Memory B cell (primary cell): ENCODE data around the gene SRBD1.

Source experiments
- ATAC-seq: fragments of 150-1000 bp; cut with Tn5 transposase; 2 replicates; pipeline ENCODE4 v1.10.0; 2021; ENCODE audit warnings: low read depth, mild to moderate bottlenecking, moderate library complexity
- DNase-seq, 2 donors: peaks; one replicate each; pipeline ENCODE4 v3.0.0; 2022; ENCODE audit warnings: low spot score in 2 of 2
- H3K27ac Mint-ChIP-seq: one replicate; pipeline ENCODE4 v1.8.0; 2022; ENCODE audit warnings: mild to moderate bottlenecking, moderate library complexity, mixed read lengths
- H3K27me3 Mint-ChIP-seq: one replicate; pipeline ENCODE4 v1.8.0; 2022; ENCODE audit warnings: mixed read lengths
- H3K36me3 Mint-ChIP-seq: one replicate; pipeline ENCODE4 v1.8.0; 2022; ENCODE audit warnings: mild to moderate bottlenecking, mixed read lengths
- H3K4me1 Mint-ChIP-seq: one replicate; pipeline ENCODE4 v1.8.0; 2022; ENCODE audit warnings: mixed read lengths
- H3K4me3 Mint-ChIP-seq: one replicate; pipeline ENCODE4 v1.8.0; 2022; ENCODE audit warnings: mild to moderate bottlenecking, moderate library complexity, mixed read lengths
- H3K9me3 Mint-ChIP-seq: one replicate; pipeline ENCODE4 v1.8.0; 2022; ENCODE audit warnings: mixed read lengths

The SRBD1 gene

GRCh38 chr2:45380131-45380836, 230.8 kb downstream of the SRBD1 start:
- H3K9me3 Mint-ChIP-seq, result no peaks in the 10 kb centered on the region
- H3K27ac Mint-ChIP-seq, result no peak overlapping the region
- DNase-seq, result no peak
- H3K36me3 Mint-ChIP-seq, result no peaks in the 10 kb centered on the region
- H3K4me3 Mint-ChIP-seq, result no peak overlapping the region
- no peaks in the 10 kb centered on the region for H3K27me3 Mint-ChIP-seq
- ATAC-seq, result no peak
- no peaks in the 10 kb centered on the region for H3K4me1 Mint-ChIP-seq

DNA sequence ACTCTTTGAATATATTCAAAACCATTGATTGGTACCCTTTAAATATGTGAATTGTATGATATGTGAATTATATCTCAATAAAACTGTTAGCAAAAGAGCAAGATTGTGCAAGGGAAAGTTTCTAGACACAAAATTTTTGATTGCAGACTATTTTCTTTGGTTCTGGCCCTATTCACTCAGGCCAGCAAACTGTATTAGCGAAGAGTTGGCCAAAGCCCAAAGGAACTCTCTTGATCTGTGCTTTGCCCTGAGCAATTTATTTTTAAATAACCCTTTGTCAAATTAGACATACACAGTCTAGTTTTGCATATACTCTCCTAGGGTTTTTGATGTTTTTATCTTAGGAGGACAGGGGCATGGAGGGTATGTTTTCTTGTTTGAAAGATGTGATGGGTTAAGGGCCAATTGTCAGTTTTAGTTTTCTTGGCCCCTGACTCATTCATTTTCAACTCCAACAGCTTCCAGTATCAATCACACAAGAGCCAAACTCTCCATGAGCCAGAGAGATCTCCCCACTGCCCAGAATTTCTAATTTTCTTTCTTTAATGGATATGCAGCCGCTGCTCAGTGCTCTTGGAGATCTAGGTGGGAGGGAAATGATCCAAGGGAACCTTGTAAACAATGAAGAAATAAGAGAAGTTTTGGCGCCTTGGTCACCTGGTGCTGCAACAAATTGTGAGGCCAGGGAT, 231.5 kb downstream of the SRBD1 start:
- Mint-ChIP-seq H3K27me3 (no peaks in the 10 kb centered on the region), H3K27ac (no peak overlapping the region), H3K4me1 (no peaks in the 10 kb centered on the region), H3K9me3 (no peaks in the 10 kb centered on the region), H3K4me3 (no peak overlapping the region), H3K36me3 (no peaks in the 10 kb centered on the region)
- DNase-seq, result no peak
- ATAC-seq, result no peak

DNA sequence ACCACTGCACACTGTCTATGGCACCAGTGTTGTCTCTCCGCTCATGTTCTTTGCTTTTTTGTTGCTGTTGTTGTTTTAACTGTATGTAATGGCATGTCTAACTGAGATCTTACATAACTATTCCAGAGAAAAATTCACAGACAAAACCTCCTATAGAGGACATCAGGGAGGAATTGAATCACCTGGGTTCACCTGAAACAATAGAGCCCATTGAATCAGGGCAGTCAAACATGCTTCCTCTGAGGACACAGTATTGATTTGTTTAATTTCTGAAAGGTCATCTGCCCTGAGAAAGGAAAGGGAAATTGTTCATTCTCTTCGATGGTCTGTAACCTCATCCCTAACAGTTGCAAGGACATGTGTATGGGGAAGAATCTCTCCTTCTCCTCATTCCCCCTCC, 237.5 kb downstream of the SRBD1 start:
- H3K36me3 Mint-ChIP-seq, result no peaks in the 10 kb centered on the region
- no peaks in the 10 kb centered on the region for H3K27me3 Mint-ChIP-seq
- DNase-seq, result no peak
- H3K9me3 Mint-ChIP-seq, result no peaks in the 10 kb centered on the region
- ATAC-seq, result no peak
- no peaks in the 10 kb centered on the region for H3K4me1 Mint-ChIP-seq
- H3K27ac Mint-ChIP-seq, result no peak overlapping the region
- H3K4me3 Mint-ChIP-seq, result no peak overlapping the region

GRCh38 chr2:45370369-45370768, 240.7 kb downstream of the SRBD1 start:
- no peaks in the 10 kb centered on the region for H3K36me3 Mint-ChIP-seq
- DNase-seq, result no peak
- H3K27me3 Mint-ChIP-seq, result peaks cover 1% of the 10 kb centered on the region
- H3K4me1 Mint-ChIP-seq, result no peaks in the 10 kb centered on the region
- H3K4me3 Mint-ChIP-seq, result no peak overlapping the region
- ATAC-seq, result no peak
- no peaks in the 10 kb centered on the region for H3K9me3 Mint-ChIP-seq
- no peak overlapping the region for H3K27ac Mint-ChIP-seq

GRCh38 chr2:45368792-45369191, 242.3 kb downstream of the SRBD1 start:
- no peak overlapping the region for H3K27ac Mint-ChIP-seq
- H3K4me1 Mint-ChIP-seq, result no peaks in the 10 kb centered on the region
- H3K27me3 Mint-ChIP-seq, result peaks cover 1% of the 10 kb centered on the region
- DNase-seq, result no peak
- ATAC-seq, result no peak
- H3K36me3 Mint-ChIP-seq, result no peaks in the 10 kb centered on the region
- H3K9me3 Mint-ChIP-seq, result no peaks in the 10 kb centered on the region
- H3K4me3 Mint-ChIP-seq, result no peak overlapping the region

GRCh38 chr2:45361666-45362065, 249.4 kb downstream of the SRBD1 start:
- H3K36me3 Mint-ChIP-seq, result no peaks in the 10 kb centered on the region
- H3K27ac Mint-ChIP-seq, result no peak overlapping the region
- no peaks in the 10 kb centered on the region for H3K4me1 Mint-ChIP-seq
- no peak overlapping the region for H3K4me3 Mint-ChIP-seq
- no peaks in the 10 kb centered on the region for H3K9me3 Mint-ChIP-seq
- H3K27me3 Mint-ChIP-seq, result peaks cover 3% of the 10 kb centered on the region
- ATAC-seq (no peak), DNase-seq (no peak)

DNA sequence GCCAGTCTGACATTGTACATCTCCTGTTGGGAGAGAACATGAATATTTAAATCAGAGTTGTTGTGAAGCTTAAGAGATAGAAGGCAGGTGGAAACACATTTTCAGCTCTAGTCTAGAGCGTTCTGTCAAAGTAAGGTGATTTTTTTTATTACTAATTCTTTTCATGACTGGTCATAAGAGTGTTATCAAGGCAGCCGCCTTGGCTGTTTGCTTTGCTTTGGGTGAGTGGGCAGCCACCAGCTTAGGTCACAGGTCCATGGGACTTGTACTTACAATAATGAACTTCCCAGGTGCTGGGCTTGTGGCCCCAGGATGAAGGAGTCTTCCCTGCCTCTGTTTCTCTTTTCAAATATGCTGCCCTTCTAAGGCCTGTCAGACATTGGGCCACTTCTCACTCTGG, 256.3 kb downstream of the SRBD1 start:
- no peak overlapping the region for H3K4me3 Mint-ChIP-seq
- H3K27ac Mint-ChIP-seq, result no peak overlapping the region
- H3K4me1 Mint-ChIP-seq, result no peaks in the 10 kb centered on the region
- H3K36me3 Mint-ChIP-seq, result no peaks in the 10 kb centered on the region
- DNase-seq (no peak), ATAC-seq (no peak)
- H3K9me3 Mint-ChIP-seq, result no peaks in the 10 kb centered on the region
- H3K27me3 Mint-ChIP-seq, result peaks cover 6% of the 10 kb centered on the region

DNA sequence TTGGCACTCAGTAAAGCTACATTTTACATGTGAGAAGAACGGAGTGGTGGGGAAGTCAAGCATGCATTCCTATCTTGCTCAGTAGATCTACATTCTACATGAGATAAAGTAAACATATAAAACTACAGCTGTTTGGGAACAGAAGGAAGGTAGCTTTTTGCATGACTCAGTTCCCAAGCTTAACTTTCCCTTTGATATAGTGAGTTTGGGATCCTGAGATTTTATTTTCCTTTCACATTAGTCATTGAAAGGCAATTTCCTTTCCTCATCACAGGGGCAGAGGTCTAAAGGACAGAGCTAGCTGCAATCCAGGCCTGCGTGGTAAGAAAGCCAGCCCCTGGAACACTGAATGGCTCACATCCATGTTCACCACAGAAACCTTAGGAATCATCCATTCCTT, 257.2 kb downstream of the SRBD1 start:
- Mint-ChIP-seq H3K36me3 (no peaks in the 10 kb centered on the region), H3K27me3 (peaks cover 6% of the 10 kb centered on the region), H3K27ac (no peak overlapping the region), H3K4me3 (no peak overlapping the region), H3K4me1 (no peaks in the 10 kb centered on the region), H3K9me3 (no peaks in the 10 kb centered on the region)
- ATAC-seq (no peak), DNase-seq (no peak)

DNA sequence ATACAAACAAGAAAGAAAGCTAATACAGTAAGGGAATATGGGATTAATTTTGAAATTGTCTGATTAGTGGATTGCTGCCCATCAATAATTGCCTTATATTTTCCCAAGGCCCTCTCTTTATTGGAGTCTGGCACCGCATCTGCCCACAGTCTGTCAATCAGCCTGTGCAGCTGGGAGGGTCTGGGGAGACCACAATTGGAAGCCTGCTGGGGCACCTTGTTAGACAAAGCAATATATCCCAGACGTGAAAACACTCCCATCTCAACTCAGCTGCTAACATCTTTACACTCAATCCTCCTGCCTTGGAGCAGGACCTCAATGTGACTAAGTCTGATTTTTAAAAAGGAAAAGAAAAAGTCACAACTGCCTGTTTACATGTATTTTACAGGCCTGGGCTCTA, 258.6 kb downstream of the SRBD1 start:
- Mint-ChIP-seq H3K36me3 (no peaks in the 10 kb centered on the region), H3K27me3 (peaks cover 6% of the 10 kb centered on the region), H3K4me3 (no peak overlapping the region), H3K27ac (no peak overlapping the region), H3K4me1 (no peaks in the 10 kb centered on the region), H3K9me3 (no peaks in the 10 kb centered on the region)
- DNase-seq (no peak), ATAC-seq (no peak)

- Mint-ChIP-seq H3K4me1 (no peaks in the 10 kb centered on the region), H3K36me3 (no peaks in the 10 kb centered on the region), H3K27ac (no peak overlapping the region), H3K27me3 (peaks cover 10% of the 10 kb centered on the region), H3K4me3 (no peak overlapping the region), H3K9me3 (no peaks in the 10 kb centered on the region)
- ATAC-seq, result no peak
- DNase-seq, result no peak
Measured at GRCh38 chr2:45345331-45346234, 265.5 kb downstream of the SRBD1 start.

DNA sequence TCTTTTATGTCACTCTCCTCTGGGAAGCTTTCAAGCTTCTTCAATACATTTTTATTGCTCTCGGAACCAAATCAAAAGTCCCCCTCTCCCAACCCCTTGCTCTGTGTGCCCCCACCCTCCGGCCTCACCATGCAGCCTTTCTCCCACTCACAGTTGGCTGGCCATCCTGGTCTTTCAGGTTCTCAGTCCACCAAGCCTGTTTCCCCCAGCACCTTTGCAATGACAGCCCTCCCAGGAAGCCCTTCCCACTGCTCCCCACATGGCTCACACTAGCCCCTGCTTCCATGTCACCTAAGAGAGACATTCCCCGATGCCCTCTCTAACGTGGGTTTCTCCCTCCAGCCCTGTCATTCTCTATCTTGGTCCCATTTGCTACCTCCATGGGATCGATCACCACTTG, 266.6 kb downstream of the SRBD1 start:
- ATAC-seq, result no peak
- no peaks in the 10 kb centered on the region for H3K36me3 Mint-ChIP-seq
- H3K9me3 Mint-ChIP-seq, result no peaks in the 10 kb centered on the region
- peaks cover 10% of the 10 kb centered on the region for H3K27me3 Mint-ChIP-seq
- H3K27ac Mint-ChIP-seq, result no peak overlapping the region
- no peak overlapping the region for H3K4me3 Mint-ChIP-seq
- no peak for DNase-seq
- no peaks in the 10 kb centered on the region for H3K4me1 Mint-ChIP-seq

DNA sequence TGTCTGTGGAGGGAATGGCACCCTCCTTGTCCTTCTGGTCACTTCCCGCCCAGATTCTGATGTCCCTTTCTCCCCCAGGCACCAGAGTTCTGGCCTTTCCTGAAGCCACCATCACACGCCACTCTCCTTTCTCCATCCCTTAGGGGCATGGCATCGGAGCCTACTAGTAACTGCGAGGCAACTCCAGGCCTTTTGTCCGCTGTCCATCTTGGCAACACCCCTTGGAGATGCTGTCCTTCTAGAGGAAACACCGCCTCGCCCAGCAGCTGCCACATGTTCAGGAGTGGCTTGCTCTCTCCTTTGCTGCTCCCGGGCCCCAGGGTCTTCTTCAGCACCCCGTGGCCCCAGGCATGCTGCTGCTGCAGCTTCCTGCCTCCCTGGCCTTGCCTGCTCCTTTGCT, 267.0 kb downstream of the SRBD1 start:
- Mint-ChIP-seq H3K27me3 (peaks cover 10% of the 10 kb centered on the region), H3K9me3 (no peaks in the 10 kb centered on the region), H3K27ac (no peak overlapping the region), H3K36me3 (no peaks in the 10 kb centered on the region), H3K4me3 (no peak overlapping the region), H3K4me1 (no peaks in the 10 kb centered on the region)
- DNase-seq (no peak), ATAC-seq (no peak)

DNA sequence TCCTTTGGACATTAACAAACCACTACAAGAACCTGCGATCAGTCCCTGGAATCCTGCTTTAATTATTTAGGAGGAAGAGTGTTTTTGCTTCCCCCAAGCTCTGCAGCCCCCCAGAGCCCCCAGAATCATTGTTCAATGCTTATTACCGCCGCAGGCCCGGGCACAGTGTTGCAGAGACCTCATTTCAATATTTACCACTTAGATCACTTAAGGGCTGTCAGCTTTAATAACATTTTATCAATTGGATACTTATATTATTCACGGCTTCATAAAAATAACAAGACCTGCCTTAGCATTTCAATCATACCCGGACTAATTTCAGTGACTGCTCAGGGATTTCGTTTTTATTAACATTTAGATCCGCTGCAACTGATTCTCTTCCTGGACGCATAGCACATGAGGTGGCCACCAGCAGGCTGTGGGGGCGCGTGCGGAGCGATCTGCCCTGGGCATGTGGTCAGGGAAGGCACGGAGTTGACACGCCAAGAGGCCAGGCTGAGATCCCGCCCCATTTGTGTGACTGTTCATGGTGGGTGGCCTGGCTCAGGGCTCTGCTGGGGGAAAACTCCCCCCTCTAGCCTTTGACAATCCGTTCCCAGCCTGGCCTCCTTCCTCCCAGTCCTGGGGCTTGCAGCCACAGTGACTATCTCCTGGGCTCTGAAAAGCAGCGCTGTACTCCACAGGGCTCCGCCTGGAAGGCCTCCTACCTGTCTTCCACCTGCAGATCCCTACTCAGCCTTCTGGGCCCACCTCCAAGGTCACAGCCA, 267.6 kb downstream of the SRBD1 start:
- no peak overlapping the region for H3K27ac Mint-ChIP-seq
- H3K4me1 Mint-ChIP-seq, result no peaks in the 10 kb centered on the region
- H3K27me3 Mint-ChIP-seq, result peaks cover 10% of the 10 kb centered on the region
- H3K9me3 Mint-ChIP-seq, result no peaks in the 10 kb centered on the region
- no peak for DNase-seq
- no peak for ATAC-seq
- H3K4me3 Mint-ChIP-seq, result no peak overlapping the region
- H3K36me3 Mint-ChIP-seq, result no peaks in the 10 kb centered on the region

- H3K36me3 Mint-ChIP-seq, result no peaks in the 10 kb centered on the region
Measured at GRCh38 chr2:45340318-45340717, 270.7 kb downstream of the SRBD1 start.

More at GRCh38 chr2:45340318-45340717, 270.7 kb downstream of the SRBD1 start:
- Mint-ChIP-seq H3K27ac (no peak overlapping the region), H3K9me3 (no peaks in the 10 kb centered on the region), H3K4me3 (no peak overlapping the region), H3K4me1 (no peaks in the 10 kb centered on the region), H3K27me3 (peaks cover 9% of the 10 kb centered on the region)
- DNase-seq, result no peak
- no peak for ATAC-seq
